ENCODE data around the gene CD93.

CD93 gene

GRCh38 chr20:23097636-23098580, 11.8 kb upstream of the CD93 start:
- Mint-ChIP-seq H3K4me3 (no peak overlapping the region), H3K27me3 (peaks cover 8% of the 10 kb centered on the region), H3K36me3 (no peaks in the 10 kb centered on the region), H3K4me1 (no peaks in the 10 kb centered on the region), H3K27ac (no peak overlapping the region), H3K9me3 (no peaks in the 10 kb centered on the region)
- DNase-seq (ENCODE audit: low spot score in 2 of 2) (no peak), ATAC-seq (ENCODE audit: low read depth) (no peak)

- Mint-ChIP-seq H3K27ac (no peak overlapping the region), H3K27me3 (peaks cover 8% of the 10 kb centered on the region), H3K4me3 (no peak overlapping the region), H3K36me3 (no peaks in the 10 kb centered on the region), H3K4me1 (no peaks in the 10 kb centered on the region), H3K9me3 (no peaks in the 10 kb centered on the region)
- no peak for DNase-seq (ENCODE audit: low spot score in 2 of 2)
- no peak for ATAC-seq (ENCODE audit: low read depth)
These were observed 10.9 kb upstream of the CD93 start for GRCh38 chr20:23096986-23097520.

GRCh38 chr20:23096097-23096496, 10.0 kb upstream of the CD93 start:
- Mint-ChIP-seq H3K4me3 (no peak overlapping the region), H3K4me1 (no peaks in the 10 kb centered on the region), H3K36me3 (no peaks in the 10 kb centered on the region), H3K9me3 (no peaks in the 10 kb centered on the region), H3K27me3 (peaks cover 8% of the 10 kb centered on the region), H3K27ac (no peak overlapping the region)
- ATAC-seq (ENCODE audit: low read depth) (no peak), DNase-seq (ENCODE audit: low spot score in 2 of 2) (no peak)

GRCh38 chr20:23095499-23095898, 9.4 kb upstream of the CD93 start:
- H3K4me3 Mint-ChIP-seq, result no peak overlapping the region
- ATAC-seq (ENCODE audit: low read depth) (no peak), DNase-seq (ENCODE audit: low spot score in 2 of 2) (no peak)
- no peaks in the 10 kb centered on the region for H3K36me3 Mint-ChIP-seq
- no peaks in the 10 kb centered on the region for H3K4me1 Mint-ChIP-seq
- no peak overlapping the region for H3K27ac Mint-ChIP-seq
- no peaks in the 10 kb centered on the region for H3K9me3 Mint-ChIP-seq
- H3K27me3 Mint-ChIP-seq, result peaks cover 5% of the 10 kb centered on the region

- Mint-ChIP-seq H3K4me3 (no peak overlapping the region), H3K9me3 (no peaks in the 10 kb centered on the region), H3K36me3 (no peaks in the 10 kb centered on the region), H3K27ac (no peak overlapping the region), H3K4me1 (no peaks in the 10 kb centered on the region), H3K27me3 (peaks cover 4% of the 10 kb centered on the region)
- ATAC-seq (ENCODE audit: low read depth), result no peak
- no peak for DNase-seq (ENCODE audit: low spot score in 2 of 2)
These were observed 8.8 kb upstream of the CD93 start for GRCh38 chr20:23094927-23095326.

- DNase-seq (ENCODE audit: low spot score in 2 of 2) (no peak), ATAC-seq (ENCODE audit: low read depth) (no peak)
- H3K27me3 Mint-ChIP-seq, result peaks cover 4% of the 10 kb centered on the region
- H3K4me3 Mint-ChIP-seq, result no peak overlapping the region
- H3K9me3 Mint-ChIP-seq, result no peaks in the 10 kb centered on the region
- no peaks in the 10 kb centered on the region for H3K36me3 Mint-ChIP-seq
- H3K27ac Mint-ChIP-seq, result no peak overlapping the region
- no peaks in the 10 kb centered on the region for H3K4me1 Mint-ChIP-seq
These were observed 8.2 kb upstream of the CD93 start for GRCh38 chr20:23094213-23094896.

GRCh38 chr20:23093613-23094012, 7.5 kb upstream of the CD93 start:
- H3K27me3 Mint-ChIP-seq, result peaks cover 7% of the 10 kb centered on the region
- H3K4me3 Mint-ChIP-seq, result no peak overlapping the region
- DNase-seq (ENCODE audit: low spot score in 2 of 2) (no peak), ATAC-seq (ENCODE audit: low read depth) (no peak)
- no peak overlapping the region for H3K27ac Mint-ChIP-seq
- H3K4me1 Mint-ChIP-seq, result no peaks in the 10 kb centered on the region
- no peaks in the 10 kb centered on the region for H3K9me3 Mint-ChIP-seq
- H3K36me3 Mint-ChIP-seq, result no peaks in the 10 kb centered on the region

- H3K4me1 Mint-ChIP-seq, result no peaks in the 10 kb centered on the region
- DNase-seq (ENCODE audit: low spot score in 2 of 2), result no peak
- H3K4me3 Mint-ChIP-seq, result no peak overlapping the region
- no peaks in the 10 kb centered on the region for H3K36me3 Mint-ChIP-seq
- no peaks in the 10 kb centered on the region for H3K9me3 Mint-ChIP-seq
- ATAC-seq (ENCODE audit: low read depth), result no peak
- peaks cover 5% of the 10 kb centered on the region for H3K27me3 Mint-ChIP-seq
- H3K27ac Mint-ChIP-seq, result no peak overlapping the region
These were observed 6.9 kb upstream of the CD93 start for GRCh38 chr20:23092861-23093495.

- Mint-ChIP-seq H3K27ac (no peak overlapping the region), H3K9me3 (no peaks in the 10 kb centered on the region), H3K27me3 (peaks cover 7% of the 10 kb centered on the region), H3K4me1 (no peaks in the 10 kb centered on the region), H3K36me3 (no peaks in the 10 kb centered on the region), H3K4me3 (no peak overlapping the region)
- no peak for ATAC-seq (ENCODE audit: low read depth)
- no peak for DNase-seq (ENCODE audit: low spot score in 2 of 2)
These were observed 6.2 kb upstream of the CD93 start for GRCh38 chr20:23092384-23092756.

- Mint-ChIP-seq H3K36me3 (no peaks in the 10 kb centered on the region), H3K4me1 (no peaks in the 10 kb centered on the region), H3K27ac (no peak overlapping the region), H3K9me3 (no peaks in the 10 kb centered on the region), H3K27me3 (peaks cover 7% of the 10 kb centered on the region), H3K4me3 (no peak overlapping the region)
- DNase-seq (ENCODE audit: low spot score in 2 of 2) (no peak), ATAC-seq (ENCODE audit: low read depth) (no peak)
These were observed 5.7 kb upstream of the CD93 start for GRCh38 chr20:23091721-23092383.

- no peak overlapping the region for H3K4me3 Mint-ChIP-seq
- no peak overlapping the region for H3K27ac Mint-ChIP-seq
- no peaks in the 10 kb centered on the region for H3K36me3 Mint-ChIP-seq
- ATAC-seq (ENCODE audit: low read depth) (no peak), DNase-seq (ENCODE audit: low spot score in 2 of 2) (no peak)
- H3K4me1 Mint-ChIP-seq, result no peaks in the 10 kb centered on the region
- no peaks in the 10 kb centered on the region for H3K9me3 Mint-ChIP-seq
- H3K27me3 Mint-ChIP-seq, result peaks cover 7% of the 10 kb centered on the region
These were observed 4.8 kb upstream of the CD93 start for GRCh38 chr20:23090878-23091277.

- peaks cover 7% of the 10 kb centered on the region for H3K27me3 Mint-ChIP-seq
- ATAC-seq (ENCODE audit: low read depth), result no peak
- H3K27ac Mint-ChIP-seq, result no peak overlapping the region
These were observed 4.0 kb upstream of the CD93 start for GRCh38 chr20:23090147-23090546.

GRCh38 chr20:23088866-23089265, 2.7 kb upstream of the CD93 start:
- Mint-ChIP-seq H3K4me1 (no peaks in the 10 kb centered on the region), H3K4me3 (no peak overlapping the region), H3K27me3 (peaks cover 7% of the 10 kb centered on the region), H3K27ac (no peak overlapping the region), H3K9me3 (no peaks in the 10 kb centered on the region), H3K36me3 (no peaks in the 10 kb centered on the region)
- ATAC-seq (ENCODE audit: low read depth), result no peak
- DNase-seq (ENCODE audit: low spot score in 2 of 2), result no peak

More at GRCh38 chr20:23090147-23090546, 4.0 kb upstream of the CD93 start:
- Mint-ChIP-seq H3K4me3 (no peak overlapping the region), H3K9me3 (no peaks in the 10 kb centered on the region), H3K4me1 (no peaks in the 10 kb centered on the region), H3K36me3 (no peaks in the 10 kb centered on the region)
- DNase-seq (ENCODE audit: low spot score in 2 of 2), result no peak

Measured in memory B cell (primary cell).